GM21423 (cell line): ENCODE measurements around the gene ATG5.

ENCODE experiments used
- ATAC-seq: cut with Tn5 transposase; IDR thresholded peaks from one replicate; pipeline ENCODE4 v1.9.1; 2021; ENCODE audit warnings: mild to moderate bottlenecking, moderate library complexity; ENCODE audit not compliant: unreplicated experiment

The ATG5 gene

DNA sequence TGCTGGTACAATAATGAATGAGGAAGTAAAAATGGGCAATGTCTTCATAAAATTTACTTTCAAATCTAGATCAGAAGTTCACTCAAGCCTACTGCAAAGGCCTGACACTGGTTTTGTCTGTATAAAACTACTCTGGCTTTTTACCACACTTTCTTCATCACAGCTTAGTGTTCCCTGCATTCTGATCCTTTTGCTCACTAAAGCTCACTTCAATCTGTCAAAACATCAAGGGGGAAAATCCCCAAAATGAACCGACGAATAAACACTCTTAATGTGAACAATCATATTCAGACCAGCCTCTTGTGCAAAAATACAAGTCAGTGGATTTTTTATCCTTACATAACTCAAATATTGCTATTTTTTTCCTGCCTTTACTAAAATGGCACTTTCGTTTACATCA lies 140.9 kb downstream of the ATG5 start:
- no peak for ATAC-seq

DNA sequence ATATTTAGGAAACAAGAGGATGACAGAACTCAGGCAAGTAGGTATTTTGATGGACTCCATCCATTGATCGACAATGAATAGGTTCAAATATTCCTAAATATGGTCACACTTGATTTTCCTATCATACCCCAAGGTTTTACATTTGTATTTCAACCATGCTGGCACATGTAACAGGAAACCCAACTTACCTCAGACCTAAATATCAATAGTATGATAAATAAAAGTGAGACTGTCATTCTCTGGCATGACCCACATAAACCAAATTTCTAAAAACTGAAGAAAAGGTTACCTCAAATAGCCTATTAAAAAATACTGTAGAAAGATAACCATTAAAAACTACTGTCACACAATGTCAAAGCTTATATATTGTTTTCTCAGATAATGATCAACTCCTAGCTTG lies 142.1 kb downstream of the ATG5 start:
- no peak for ATAC-seq

DNA sequence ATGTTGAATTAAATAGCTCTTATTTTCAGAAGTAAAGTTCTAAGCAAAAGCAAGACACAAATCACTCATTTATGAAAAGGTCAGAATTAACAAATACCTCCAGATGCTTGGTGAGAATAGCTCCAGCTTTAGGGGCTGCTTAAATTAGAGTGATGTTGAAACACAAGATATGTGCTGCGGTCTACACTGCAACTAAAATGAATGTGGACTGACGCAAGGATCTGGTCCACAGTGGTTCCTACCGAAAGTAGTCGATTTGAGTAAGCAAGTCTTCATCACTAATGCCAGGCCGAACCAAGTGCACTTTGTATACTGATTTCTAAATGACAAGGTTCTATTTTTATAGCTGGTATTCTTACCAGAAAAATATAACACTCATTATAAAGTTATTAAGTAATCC lies 143.1 kb downstream of the ATG5 start:
- peak; percentile 69 for ATAC-seq

DNA sequence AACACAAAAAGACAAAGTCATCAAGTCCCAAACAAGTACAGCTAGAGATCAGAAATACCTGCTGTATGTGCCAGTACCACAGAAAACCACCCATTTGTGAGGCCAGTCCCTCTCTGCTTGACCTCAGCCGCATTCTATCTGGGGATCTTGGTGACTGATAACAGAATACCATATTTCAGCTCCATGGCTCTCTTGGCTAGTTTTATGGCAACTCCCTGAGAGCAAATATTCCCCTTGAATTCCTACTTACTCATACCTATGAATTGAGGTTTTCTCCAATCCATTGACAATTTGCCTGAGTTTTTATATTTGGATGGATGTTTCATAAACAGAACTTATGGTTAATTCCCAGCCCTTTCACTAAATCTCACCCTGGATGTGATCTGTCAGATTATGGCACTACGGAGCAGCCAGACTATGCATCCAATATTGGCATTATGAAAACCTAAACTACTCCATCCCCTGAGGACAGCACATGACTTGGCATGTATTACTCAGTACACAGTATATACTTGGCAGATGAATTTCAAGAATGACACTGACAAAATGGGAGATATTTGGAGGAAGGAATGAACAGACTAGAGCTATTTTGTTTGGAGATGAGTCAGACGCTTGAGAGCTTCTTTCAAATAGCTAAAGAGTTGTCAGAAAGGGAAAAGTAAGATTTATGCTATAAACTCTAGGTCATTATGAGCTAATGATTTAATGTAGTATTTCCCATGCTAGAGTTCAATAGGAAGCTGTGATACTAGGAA lies 143.7 kb downstream of the ATG5 start:
- ATAC-seq, result no peak

DNA sequence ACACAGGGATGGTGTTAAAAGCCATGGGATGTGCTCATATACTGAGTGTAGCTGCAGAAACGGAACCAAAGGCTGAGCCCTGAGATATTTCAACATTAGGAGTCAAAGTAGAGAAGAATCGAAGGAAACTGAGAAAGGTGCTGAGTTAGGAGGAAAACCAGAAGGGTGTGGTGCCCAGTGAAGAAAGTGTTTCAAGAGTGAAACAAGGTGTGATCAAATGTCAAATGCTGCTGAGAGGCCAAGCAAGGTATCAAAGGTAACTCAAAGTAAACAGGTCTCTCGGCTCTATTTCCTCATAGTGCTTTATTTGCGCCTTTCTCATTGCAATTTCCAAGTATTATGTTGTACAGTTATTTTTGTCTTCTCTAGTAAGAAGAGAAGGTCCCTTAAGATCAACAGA lies 145.4 kb downstream of the ATG5 start:
- ATAC-seq, result no peak

DNA sequence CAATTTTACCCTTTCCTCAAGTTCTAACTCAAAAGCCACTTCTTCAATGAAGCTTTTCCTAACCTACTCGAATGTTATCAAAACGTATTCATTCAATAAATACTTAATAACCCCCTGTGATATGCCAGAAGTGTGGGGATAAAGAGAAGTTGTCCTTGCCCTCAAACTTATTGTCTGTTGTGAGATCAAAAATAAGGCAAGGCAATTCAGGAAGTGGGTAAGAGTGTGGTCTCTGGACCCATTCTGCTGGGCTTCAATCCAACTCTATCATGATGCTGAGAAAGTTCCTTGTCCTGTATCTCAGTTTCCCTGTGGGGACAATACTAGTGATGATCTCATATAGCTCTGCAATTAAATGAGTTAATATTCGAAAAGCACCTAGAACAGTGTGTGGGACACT lies 146.7 kb downstream of the ATG5 start:
- ATAC-seq, result no peak

DNA sequence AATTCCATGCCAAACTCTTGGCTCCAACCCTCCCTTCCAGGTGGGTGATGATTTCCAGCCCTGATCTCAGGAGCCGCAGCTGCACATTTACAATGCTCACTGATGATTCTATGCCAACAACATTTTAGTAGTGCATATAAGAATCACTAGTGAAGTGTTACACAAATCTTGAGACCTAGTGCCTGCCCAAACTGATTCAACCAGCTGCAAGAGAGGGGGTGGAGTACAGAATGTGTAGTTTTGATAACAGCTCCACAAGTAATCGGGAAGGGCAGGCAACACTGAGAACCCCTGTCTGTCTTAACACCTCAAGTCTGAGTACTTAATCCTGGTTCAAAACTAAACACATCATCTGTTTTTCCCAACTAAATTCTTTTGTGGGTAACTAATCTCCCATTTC lies 147.8 kb downstream of the ATG5 start:
- no peak for ATAC-seq

DNA sequence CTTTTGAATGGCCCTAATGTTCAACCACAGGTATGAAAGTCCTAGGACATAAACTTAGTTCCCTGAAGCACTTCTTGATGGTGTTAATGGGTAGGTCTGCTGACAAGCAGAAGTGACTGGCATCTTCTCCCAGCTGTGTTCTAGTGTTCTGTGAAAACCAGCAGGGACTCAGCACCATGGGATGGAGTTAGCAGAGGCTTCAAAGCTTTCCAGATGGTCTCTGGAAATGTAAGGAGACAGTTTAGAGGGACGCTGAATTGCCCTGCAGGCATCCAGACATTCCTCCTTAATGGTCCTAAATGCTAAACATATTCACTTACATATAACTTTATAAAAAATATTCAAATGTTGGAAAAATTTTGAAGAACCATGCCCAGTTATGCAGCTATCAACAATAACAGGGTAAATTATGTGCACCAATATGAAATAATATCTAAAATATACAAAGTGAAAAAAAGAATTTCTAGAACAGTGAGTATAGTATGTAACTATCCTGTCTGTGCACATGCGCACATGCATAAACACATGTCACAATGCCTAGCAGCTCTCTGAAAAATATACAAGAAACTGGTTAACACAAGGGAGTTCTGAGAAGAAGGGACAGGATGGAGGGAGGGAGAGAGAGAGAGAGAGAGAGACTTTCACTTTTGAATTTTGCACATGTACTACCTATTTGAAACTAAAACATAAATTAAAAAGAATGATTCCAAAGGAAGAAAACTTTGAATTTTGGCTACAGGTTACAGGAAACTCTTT lies 152.3 kb downstream of the ATG5 start:
- ATAC-seq, result no peak

DNA sequence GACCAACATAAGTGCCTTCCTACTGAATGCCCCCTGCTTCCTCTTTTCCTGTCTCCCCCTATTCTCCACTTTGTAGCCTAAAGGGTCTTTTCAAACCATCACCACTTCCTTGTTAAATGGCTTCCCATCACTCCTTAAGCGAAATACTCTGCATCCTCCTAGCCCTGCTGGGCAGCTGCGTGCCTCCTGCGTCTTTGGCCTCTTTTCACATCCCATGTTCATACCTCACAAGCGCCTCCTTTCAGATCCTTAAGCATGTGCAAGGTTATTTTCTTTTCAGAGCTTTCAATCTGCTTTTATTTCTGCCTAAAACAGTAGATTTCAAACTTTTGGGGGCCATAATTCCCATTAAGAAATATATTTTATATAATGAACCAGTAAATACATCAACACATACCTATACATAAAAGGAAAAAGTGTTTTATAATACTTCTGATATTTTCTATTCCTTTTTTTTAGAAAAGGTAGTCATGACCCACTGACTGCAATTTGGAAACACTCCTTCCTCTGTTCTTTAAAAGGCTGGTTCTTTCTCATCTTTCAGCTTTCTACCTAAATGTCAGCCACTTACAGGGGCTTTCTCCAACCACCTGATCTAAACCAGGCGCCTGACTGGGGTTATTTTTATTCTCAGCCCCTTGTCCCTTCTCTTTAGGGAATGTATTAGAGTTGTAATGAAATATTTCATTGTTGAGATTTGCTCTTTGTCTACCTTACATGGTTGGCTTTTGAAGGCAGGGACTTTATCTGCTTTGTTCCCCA lies 155.3 kb downstream of the ATG5 start:
- ATAC-seq, result no peak

DNA sequence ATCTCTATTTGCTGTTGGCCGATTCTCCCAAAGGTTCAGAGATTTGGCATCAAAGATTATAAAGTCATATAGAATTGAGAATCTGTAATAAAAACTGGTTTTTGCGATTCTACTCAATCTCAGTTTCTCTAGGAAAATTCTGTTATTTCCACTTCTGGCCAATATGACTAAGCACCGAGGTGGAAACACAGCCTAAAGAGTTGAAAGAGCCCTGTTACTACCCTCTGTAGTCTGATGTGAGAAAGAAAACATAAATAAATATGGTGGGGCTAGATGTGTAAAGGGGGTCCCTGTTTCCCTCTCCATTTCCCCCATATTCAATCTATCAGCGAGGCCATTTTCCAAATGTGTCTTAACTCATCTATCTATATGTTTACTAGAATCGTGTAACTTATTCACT lies 156.0 kb downstream of the ATG5 start:
- no peak for ATAC-seq

DNA sequence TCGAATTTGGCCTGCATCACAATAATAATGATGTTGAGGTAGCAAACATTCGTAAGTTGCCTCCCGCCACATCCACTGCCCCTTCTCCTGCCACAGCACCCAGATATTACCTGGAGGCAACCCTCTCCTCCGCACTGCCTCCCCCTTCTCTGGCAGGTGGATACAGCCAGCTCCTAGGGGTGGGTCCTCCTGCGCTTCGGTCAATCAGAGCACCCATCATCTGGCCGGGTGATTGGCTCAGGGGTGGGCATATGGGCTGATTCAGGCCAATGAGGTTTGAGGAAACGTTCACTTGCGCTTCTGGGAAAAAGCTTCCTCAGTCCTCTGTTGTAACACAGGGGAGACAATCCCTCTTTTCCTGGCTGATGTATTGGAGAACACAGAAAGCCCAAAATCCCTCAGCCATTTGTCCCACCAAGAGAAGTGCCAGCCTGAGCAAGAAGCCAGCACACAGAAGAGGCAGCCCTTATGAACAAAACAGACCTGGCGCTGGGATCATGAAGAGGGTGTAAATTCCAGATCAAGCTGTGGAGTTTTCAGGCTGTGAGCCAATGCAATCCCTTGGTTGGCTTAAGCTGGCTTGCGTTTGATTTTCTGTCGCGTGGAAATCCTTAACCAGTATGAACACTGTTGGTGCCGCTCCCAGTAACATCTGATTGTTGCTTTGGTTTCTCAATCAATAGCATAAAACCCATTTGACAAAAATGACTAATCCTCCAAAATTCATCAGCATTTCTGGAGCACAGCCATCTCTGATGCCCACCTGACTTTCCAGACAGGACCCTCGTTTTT lies 157.3 kb downstream of the ATG5 start:
- no peak for ATAC-seq

DNA sequence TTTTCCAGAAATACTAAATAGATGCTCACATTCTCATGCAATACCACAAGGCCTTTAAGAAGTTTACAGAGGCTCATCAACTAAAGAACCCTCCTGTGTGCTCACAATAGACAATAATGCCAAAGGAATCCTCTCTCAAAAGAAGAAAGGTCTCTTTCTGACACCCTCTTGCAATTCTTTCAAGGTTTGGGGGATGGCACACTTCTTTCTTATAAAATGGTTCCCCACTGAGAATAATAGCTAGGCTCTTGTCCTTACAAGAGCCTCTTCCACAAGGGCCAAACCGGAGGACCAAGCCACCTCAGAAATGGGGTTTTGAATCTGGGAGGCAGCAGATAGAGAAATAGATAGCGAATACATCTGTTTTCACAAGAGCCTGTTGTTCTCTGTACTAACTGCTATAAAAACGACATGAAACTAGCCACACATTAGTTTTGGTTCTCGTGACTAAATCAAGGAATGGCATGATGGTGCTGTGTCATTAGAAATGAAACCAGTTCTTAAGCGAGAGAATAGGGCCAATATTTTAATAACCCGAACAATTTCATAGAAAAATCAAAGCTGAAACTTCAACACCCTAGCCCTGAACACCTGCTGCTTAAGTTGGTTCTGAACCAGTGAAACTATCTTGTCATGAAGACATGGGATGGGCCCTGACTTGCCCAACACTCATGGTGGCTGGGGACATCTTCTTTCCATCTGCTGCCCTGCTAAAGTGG lies 158.3 kb downstream of the ATG5 start:
- peak; percentile 39 for ATAC-seq

DNA sequence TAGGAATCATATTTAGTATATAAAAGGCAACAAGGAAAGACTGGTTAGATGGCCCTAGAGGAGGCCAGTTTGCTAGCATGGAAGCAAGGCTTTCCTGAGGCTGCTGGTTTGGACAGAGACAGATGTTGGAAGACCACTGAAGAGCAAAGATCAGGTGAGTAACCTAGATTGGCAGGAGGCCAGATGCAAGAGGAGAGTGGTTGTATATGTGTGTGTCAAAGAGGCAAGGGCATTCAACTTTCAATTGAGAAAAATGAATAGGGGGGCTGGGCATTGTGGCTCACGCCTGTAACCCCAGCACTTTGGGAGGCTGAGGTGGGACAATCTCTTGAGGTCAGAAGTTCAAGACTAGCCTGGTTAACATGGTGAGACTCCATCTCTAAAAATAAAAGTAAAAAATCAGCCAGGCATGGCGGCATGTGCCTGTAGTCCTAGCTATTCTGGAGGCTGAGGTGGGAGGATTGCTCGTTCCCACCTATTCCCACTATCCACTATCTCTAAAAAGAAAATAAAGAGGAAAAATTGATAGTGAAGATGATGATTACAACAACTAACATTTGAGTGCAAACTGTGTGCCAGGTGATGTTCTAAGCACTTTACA lies 159.6 kb downstream of the ATG5 start:
- ATAC-seq, result no peak

DNA sequence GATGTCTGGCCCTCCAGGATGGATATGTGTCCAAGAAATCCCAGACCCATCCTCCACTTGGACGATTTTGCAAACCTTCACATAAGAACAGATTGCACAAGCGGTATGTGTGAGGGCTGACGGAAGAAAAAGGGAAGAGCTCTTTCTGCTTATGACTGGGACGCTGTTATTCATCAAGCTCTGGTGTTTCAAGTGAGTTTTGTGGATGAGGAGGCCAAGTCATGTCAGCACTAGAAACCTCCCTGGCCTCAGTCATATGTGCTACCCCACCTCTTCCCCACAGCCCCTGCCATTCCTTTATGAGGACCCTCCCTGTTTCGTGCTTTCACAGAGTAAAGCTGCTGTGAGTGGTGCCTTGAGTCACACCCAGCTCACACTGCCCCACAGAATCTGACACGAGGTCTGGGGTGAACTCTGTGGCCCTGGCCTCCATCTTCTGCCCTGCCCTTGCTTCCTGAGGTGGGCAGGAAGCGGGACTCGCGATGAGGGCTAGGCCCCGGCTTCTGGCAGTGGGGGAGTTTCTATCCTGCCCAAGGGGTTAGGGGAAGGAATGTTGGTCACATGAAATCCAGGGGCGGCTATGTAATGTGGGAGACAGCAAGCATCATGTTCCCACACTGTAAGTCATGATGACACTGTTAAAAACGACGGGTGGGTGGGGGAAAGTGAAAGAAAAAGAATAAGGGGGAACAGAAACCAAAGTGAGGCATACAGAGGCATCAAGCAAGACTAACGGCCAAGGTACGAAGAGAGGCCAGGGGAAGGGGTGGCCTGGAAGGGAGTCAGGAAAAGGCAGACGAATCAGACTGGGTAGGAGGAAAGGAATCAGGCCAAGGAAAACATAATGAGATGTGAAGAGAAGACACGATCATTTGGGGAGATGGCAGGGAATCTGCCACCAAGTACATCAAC lies 161.3 kb downstream of the ATG5 start:
- peak; percentile 42 for ATAC-seq

DNA sequence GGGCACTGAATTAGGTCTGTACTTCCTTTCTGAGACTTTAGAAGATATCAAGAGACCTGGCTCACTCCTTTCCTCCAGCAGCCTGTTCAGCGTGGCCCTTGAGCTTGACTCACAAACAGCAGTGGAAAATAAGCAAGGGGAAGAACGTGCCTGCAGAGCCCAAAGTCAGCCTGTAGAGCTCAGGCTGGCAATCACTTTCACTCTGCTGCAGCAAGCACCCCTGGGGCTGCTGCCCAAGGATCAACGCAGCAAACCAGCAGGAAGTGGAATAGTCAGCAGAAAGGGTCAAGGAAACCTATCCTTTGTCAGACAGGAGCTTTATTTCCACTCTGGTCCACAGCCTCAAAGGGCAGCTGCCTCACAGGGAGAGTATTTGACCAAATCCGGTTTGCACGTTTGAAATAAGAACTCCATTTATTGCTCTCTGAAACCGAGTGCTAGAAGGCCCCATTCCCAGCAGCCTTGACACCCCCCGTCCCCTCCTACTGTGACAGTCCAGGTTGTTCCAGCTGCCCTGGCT lies 162.1 kb downstream of the ATG5 start:
- ATAC-seq, result peak; percentile 31

DNA sequence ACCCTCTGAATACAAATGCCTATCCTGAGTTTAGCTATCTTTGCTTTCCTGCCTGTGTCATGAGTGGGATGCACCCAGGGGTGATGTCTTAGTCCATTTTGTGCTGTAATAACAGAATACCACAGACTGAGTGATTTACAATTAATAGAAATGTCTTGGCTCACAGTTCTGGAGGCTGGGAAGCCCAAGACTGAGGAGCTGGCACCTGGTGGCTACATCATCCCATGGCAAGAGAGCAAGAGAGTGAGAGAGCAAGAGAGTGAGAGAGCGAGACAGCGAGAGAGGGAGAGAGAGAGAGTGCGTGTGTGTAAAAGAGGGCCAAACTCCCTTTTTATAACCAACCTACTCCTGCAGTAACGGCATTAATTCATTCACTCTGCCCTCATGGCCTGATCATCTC lies 162.6 kb downstream of the ATG5 start:
- no peak for ATAC-seq

DNA sequence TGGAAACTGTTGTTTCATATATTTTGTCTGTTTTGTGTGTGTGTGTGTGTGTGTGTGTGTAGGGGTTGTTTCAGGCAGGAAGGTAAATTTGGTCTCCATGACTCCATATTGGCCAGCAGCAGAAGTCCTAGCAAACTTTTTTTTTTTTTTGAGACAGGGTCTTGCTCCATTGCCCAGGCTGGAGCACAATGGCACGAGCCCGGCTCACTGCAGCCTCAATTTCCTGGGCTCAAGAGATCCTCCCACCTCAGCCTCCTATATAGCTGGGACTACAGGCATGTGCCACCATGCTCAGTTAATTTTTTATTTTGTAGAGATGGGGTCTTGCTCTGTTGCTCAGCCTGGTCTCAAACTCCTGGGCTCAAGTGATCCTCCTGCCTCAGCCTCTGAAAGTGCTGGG lies 163.7 kb downstream of the ATG5 start:
- ATAC-seq, result no peak

DNA sequence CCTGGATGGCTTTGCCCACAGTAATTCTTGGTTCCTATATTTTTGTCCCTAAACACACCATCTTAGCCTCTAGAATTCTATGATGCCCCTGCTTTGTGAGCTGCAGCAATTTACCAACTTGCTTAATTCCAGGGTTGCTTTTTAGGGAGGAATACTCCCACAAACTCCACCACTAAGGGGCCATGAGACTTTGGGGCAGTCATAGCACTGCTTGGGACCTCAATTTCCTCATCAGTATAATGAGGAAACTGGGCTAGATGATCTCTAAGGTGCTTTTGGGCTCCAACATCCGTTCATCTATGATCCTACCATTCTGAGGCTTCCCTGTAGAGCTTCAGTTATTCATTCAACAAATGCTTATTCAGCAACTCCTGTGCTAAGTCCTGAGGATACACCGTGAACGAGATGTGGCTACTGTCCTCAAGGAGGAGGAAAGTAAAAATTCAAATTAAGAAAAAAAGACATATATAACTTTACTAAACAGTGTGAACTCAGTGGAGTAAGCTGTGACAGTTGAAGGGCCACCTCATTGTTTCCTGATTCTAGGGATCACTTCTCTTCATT lies 164.2 kb downstream of the ATG5 start:
- ATAC-seq, result no peak
